ENCODE measurements around the gene ROCK2. TPM values are rescaled to one million over a fixed set of nuclear protein-coding genes. Genes with fewer than 3 reads are reported as not detected.

ROCK2 gene
- polyA plus RNA-seq, 1 of the 3 experiments (the other 2 are of a cell fraction): 4.2 TPM

GRCh38 chr2:11389551-11390398 is 45.3 kb upstream of the ROCK2 start:
- Histone ChIP-seq H3K4me2 (no peak overlapping the region), H3K4me3 (ENCODE audit: low read depth in 2 of 2, low read length in 1 of 2) (no peak overlapping the region), H3K9me2 (no peaks in the 10 kb centered on the region), H3K36me3 (replicated peaks in 1 of 2; ENCODE audit: control insufficient read depth in 1 of 2, insufficient read depth in 2 of 2, low read length in 1 of 2) (no peaks in the 10 kb centered on the region), H2AFZ (ENCODE audit: low read depth) (no peak overlapping the region), H3K4me1 (ENCODE audit: control insufficient read depth in 1 of 2, insufficient read depth in 2 of 2, low read depth in 1 of 2, low read length in 1 of 2) (peaks cover 21 to 27% of the 10 kb centered on the region in 2 experiments; a peak in 3 of 4 replicates), H4K20me1 (ENCODE audit: insufficient read depth) (no peaks in the 10 kb centered on the region), H3K27ac (ENCODE audit: low read depth in 2 of 2, low read length in 1 of 2) (no peak overlapping the region), H3K9ac (no peak overlapping the region), H3K9me3 (no peaks in the 10 kb centered on the region), H3K79me2 (ENCODE audit: insufficient read depth) (no peaks in the 10 kb centered on the region), H3K27me3 (ENCODE audit: insufficient read depth) (no peaks in the 10 kb centered on the region), H3F3A (replicated peaks; ENCODE audit: insufficient read depth) (peaks cover 3% of the 10 kb centered on the region)
- no peak for DNase-seq
- TF ChIP-seq USF2 (IDR thresholded peaks at IDR 0.05; ENCODE audit: borderline replicate concordance, low read depth, low read length) (no peak), FOSL2 (IDR thresholded peaks at IDR 0.05; ENCODE audit: borderline replicate concordance, low read depth) (no peak), GATA2 (CRISPR knock-in tag; IDR thresholded peaks at IDR 0.05) (no peak), NRF1 (IDR thresholded peaks at IDR 0.05; ENCODE audit: low read depth, low read length) (0 out of 2 replicates have a peak, but pooled peaks have one; percentile 3), SIN3A (IDR thresholded peaks at IDR 0.05; ENCODE audit: borderline replicate concordance, low read depth, low read length) (no peak), FOXJ3 (CRISPR knock-in tag; IDR thresholded peaks at IDR 0.05) (no peak), TAF1 (IDR thresholded peaks at IDR 0.05; ENCODE audit: borderline replicate concordance, low read depth, low read length) (no peak), TEAD4 (IDR thresholded peaks at IDR 0.05; ENCODE audit: borderline replicate concordance, insufficient read depth) (no peak), NFIC (IDR thresholded peaks at IDR 0.05; ENCODE audit: borderline replicate concordance) (peak; percentile 87), CHD2 (IDR thresholded peaks at IDR 0.05; ENCODE audit: low read length, partially characterized antibody) (no peak), RAD21 (IDR thresholded peaks at IDR 0.05; ENCODE audit: low read length) (no peak), ZBTB33 (IDR thresholded peaks at IDR 0.05; ENCODE audit: borderline replicate concordance, low read depth) (no peak), RFX5 (IDR thresholded peaks at IDR 0.05; ENCODE audit: low read length) (no peak), REST (IDR thresholded peaks at IDR 0.05; ENCODE audit: low read depth, low read length) (0 out of 2 replicates have a peak, but pooled peaks have one; percentile 7), EP300 (IDR thresholded peaks at IDR 0.05; ENCODE audit: borderline replicate concordance in 1 of 2, low read depth in 1 of 2, low read length in 1 of 2) (no peak), ELF1 (IDR thresholded peaks at IDR 0.05) (no peak), RXRA (IDR thresholded peaks at IDR 0.05; ENCODE audit: borderline replicate concordance, low read depth) (no peak), SMC3 (IDR thresholded peaks at IDR 0.05; ENCODE audit: low read depth, low read length) (no peak), POLR2AphosphoS5 (IDR thresholded peaks at IDR 0.05; ENCODE audit: low read depth, low read length) (no peak)
- CTCF ChIA-PET: interaction anchor here (0.9 to 4.2 kb wide), 4 partner anchors 14 to 257 kb away, joined by 3 to 25 read pairs (median 10); a partner anchor contains a TSS
- POLR2A ChIA-PET: no interaction called here
- WGBS (ENCODE audit: low lambda C conversion rate): 78% methylated on average over 18 of the region's 18 CpGs

All from SK-N-SH (cell line).